HEK293T (cell line): ENCODE measurements around the gene STON1.

ENCODE experiments used
- ARNT ChIP-seq: fragments of 450-650 bp; IDR thresholded peaks from 2 replicates; pipeline ENCODE4 v1.6.1; 2017; ENCODE audit warnings: mild to moderate bottlenecking
- CTBP1 ChIP-seq: fragments of 450-650 bp; IDR thresholded peaks from 2 replicates; pipeline ENCODE4 v1.6.1; 2016; ENCODE audit warnings: borderline replicate concordance
- FOXA1 ChIP-seq: fragments of 450-650 bp; IDR thresholded peaks from 2 replicates; pipeline ENCODE4 v1.6.1; 2016; ENCODE audit warnings: mild to moderate bottlenecking
- HDGF ChIP-seq: fragments of 450-650 bp; IDR thresholded peaks from 2 replicates; pipeline ENCODE4 v1.6.1; 2017; ENCODE audit warnings: antibody characterized with exemption, borderline replicate concordance
- SP1 ChIP-seq: fragments of 450-650 bp; IDR thresholded peaks from 2 replicates; pipeline ENCODE4 v1.6.1; 2017

GRCh38 chr2:48558456-48558855, 28.5 kb downstream of the STON1 start:
- no peak for TF ChIP-seq SP1
- TF ChIP-seq ARNT = no peak
- no peak for TF ChIP-seq CTBP1
- TF ChIP-seq HDGF = no peak
- no peak for TF ChIP-seq FOXA1
